ENCODE measurements around the gene C4orf51. TPM values are rescaled to one million over a fixed set of nuclear protein-coding genes. Genes with fewer than 3 reads are reported as not detected.

The C4orf51 gene
- total RNA-seq, 1 donor from 2014 or later = not detected

GRCh38 chr4:145644699-145645098, 35.2 kb upstream of the C4orf51 start:
- Mint-ChIP-seq H3K27ac (ENCODE audit: unreplicated experiment) (no peak overlapping the region), H3K36me3 (ENCODE audit: low read depth) (no peaks in the 10 kb centered on the region)
- TF ChIP-seq CTCF (conservative IDR thresholded peaks at IDR 0.05) = no peak

GRCh38 chr4:145656156-145656555, 23.8 kb upstream of the C4orf51 start:
- H3K4me1 Mint-ChIP-seq = no peaks in the 10 kb centered on the region
- H3K27ac Mint-ChIP-seq (ENCODE audit: unreplicated experiment) = no peak overlapping the region
- H3K36me3 Mint-ChIP-seq (ENCODE audit: low read depth) = peaks cover 10% of the 10 kb centered on the region
- DNase-seq (ENCODE audit: low read depth, low spot score) = no peak
- TF ChIP-seq CTCF (conservative IDR thresholded peaks at IDR 0.05) = no peak
- H3K9me3 Mint-ChIP-seq = no peaks in the 10 kb centered on the region
- H3K27me3 Mint-ChIP-seq (ENCODE audit: low read depth) = no peaks in the 10 kb centered on the region
- no peak overlapping the region for H3K4me3 Mint-ChIP-seq

More at GRCh38 chr4:145644699-145645098, 35.2 kb upstream of the C4orf51 start:
- no peaks in the 10 kb centered on the region for H3K4me1 Mint-ChIP-seq
- DNase-seq (ENCODE audit: low read depth, low spot score) = no peak
- no peaks in the 10 kb centered on the region for H3K9me3 Mint-ChIP-seq
- H3K4me3 Mint-ChIP-seq = no peak overlapping the region
- no peaks in the 10 kb centered on the region for H3K27me3 Mint-ChIP-seq (ENCODE audit: low read depth)

- no peak for DNase-seq (ENCODE audit: low read depth, low spot score)
- peaks cover 9% of the 10 kb centered on the region for H3K36me3 Mint-ChIP-seq (ENCODE audit: low read depth)
- no peaks in the 10 kb centered on the region for H3K27me3 Mint-ChIP-seq (ENCODE audit: low read depth)
- no peak for TF ChIP-seq CTCF (conservative IDR thresholded peaks at IDR 0.05)
- H3K27ac Mint-ChIP-seq (ENCODE audit: unreplicated experiment) = no peak overlapping the region
- no peaks in the 10 kb centered on the region for H3K4me1 Mint-ChIP-seq
- H3K9me3 Mint-ChIP-seq = peaks cover 4% of the 10 kb centered on the region
- H3K4me3 Mint-ChIP-seq = no peak overlapping the region
These were observed 19.9 kb upstream of the C4orf51 start for GRCh38 chr4:145660064-145660463.

GRCh38 chr4:145663194-145663593, 16.8 kb upstream of the C4orf51 start:
- Mint-ChIP-seq H3K4me3 (no peak overlapping the region), H3K27ac (ENCODE audit: unreplicated experiment) (no peak overlapping the region), H3K4me1 (no peaks in the 10 kb centered on the region), H3K27me3 (ENCODE audit: low read depth) (no peaks in the 10 kb centered on the region), H3K36me3 (ENCODE audit: low read depth) (peaks cover 9% of the 10 kb centered on the region), H3K9me3 (peaks cover 11% of the 10 kb centered on the region)
- no peak for DNase-seq (ENCODE audit: low read depth, low spot score)
- no peak for TF ChIP-seq CTCF (conservative IDR thresholded peaks at IDR 0.05)

- H3K4me3 Mint-ChIP-seq = no peak overlapping the region
- DNase-seq (ENCODE audit: low read depth, low spot score) = no peak
- H3K4me1 Mint-ChIP-seq = no peaks in the 10 kb centered on the region
- H3K36me3 Mint-ChIP-seq (ENCODE audit: low read depth) = peaks cover 2% of the 10 kb centered on the region
- H3K27me3 Mint-ChIP-seq (ENCODE audit: low read depth) = no peaks in the 10 kb centered on the region
- no peak overlapping the region for H3K27ac Mint-ChIP-seq (ENCODE audit: unreplicated experiment)
- H3K9me3 Mint-ChIP-seq = peaks cover 11% of the 10 kb centered on the region
- no peak for TF ChIP-seq CTCF (conservative IDR thresholded peaks at IDR 0.05)
These were observed 14.2 kb upstream of the C4orf51 start for GRCh38 chr4:145665773-145666172.

GRCh38 chr4:145670422-145670821, 9.5 kb upstream of the C4orf51 start:
- H3K4me1 Mint-ChIP-seq = peaks cover 13% of the 10 kb centered on the region
- H3K27me3 Mint-ChIP-seq (ENCODE audit: low read depth) = no peaks in the 10 kb centered on the region
- H3K36me3 Mint-ChIP-seq (ENCODE audit: low read depth) = no peaks in the 10 kb centered on the region
- TF ChIP-seq CTCF (conservative IDR thresholded peaks at IDR 0.05) = no peak
- H3K9me3 Mint-ChIP-seq = peaks cover 7% of the 10 kb centered on the region
- DNase-seq (ENCODE audit: low read depth, low spot score) = no peak
- H3K4me3 Mint-ChIP-seq = no peak overlapping the region
- H3K27ac Mint-ChIP-seq (ENCODE audit: unreplicated experiment) = no peak overlapping the region

Measured in neural crest cell (in vitro differentiated cells).